Neuronal stem cell (in vitro differentiated cells): Measurements from ENCODE around the gene CNTROB. TPM values are rescaled to one million over a fixed set of nuclear protein-coding genes. Genes with fewer than 3 reads are reported as not detected.

Source experiments
- DNase-seq: peaks from one replicate; pipeline ENCODE4 v3.0.0-alpha.2; 2013; ENCODE audit warnings: low spot score
- H2AFZ ChIP-seq: one replicate; pipeline ENCODE4 v1.6.1; 2013; ENCODE audit warnings: mild to moderate bottlenecking, low read length, inconsistent platforms
- H2AK5ac ChIP-seq: 2 replicates; pipeline ENCODE4 v1.6.1; 2013; ENCODE audit warnings: low read depth, mild to moderate bottlenecking, inconsistent platforms, low read length, moderate library complexity, mixed read lengths
- H2BK120ac ChIP-seq: 2 replicates; pipeline ENCODE4 v1.6.1; 2013; ENCODE audit warnings: low read depth, mild to moderate bottlenecking, inconsistent platforms, low read length, moderate library complexity, mixed read lengths
- H2BK12ac ChIP-seq: one replicate; pipeline ENCODE4 v1.6.1; 2013; ENCODE audit warnings: low read length, inconsistent platforms
- H2BK15ac ChIP-seq: 2 replicates; pipeline ENCODE4 v1.6.1; 2013; ENCODE audit warnings: mild to moderate bottlenecking, low read length, inconsistent platforms, mixed read lengths
- H2BK5ac ChIP-seq: one replicate; pipeline ENCODE4 v1.6.1; 2013; ENCODE audit warnings: inconsistent platforms, mild to moderate bottlenecking, low read length, moderate library complexity
- H3K14ac ChIP-seq: one replicate; pipeline ENCODE4 v1.6.1; 2013; ENCODE audit warnings: low read length, inconsistent platforms
- H3K18ac ChIP-seq: 2 replicates; pipeline ENCODE4 v1.6.1; 2013; ENCODE audit warnings: low read length, inconsistent platforms
- H3K23ac ChIP-seq: 2 replicates; pipeline ENCODE4 v1.6.1; 2013; ENCODE audit warnings: low read depth, mild to moderate bottlenecking, mixed read lengths, low read length, inconsistent platforms; ENCODE audit not compliant: poor library complexity
- H3K27ac ChIP-seq: replicated peaks from 3 replicates; pipeline ENCODE4 v1.5.1; 2013; ENCODE audit warnings: low read length, inconsistent platforms
- H3K27me3 ChIP-seq, 3 experiments: 2 replicates each; pipeline ENCODE4 v1.6.1; 2013; ENCODE audit warnings: low read length in 3 of 3, mild to moderate bottlenecking in 2 of 3, inconsistent platforms in 1 of 3, low read depth in 1 of 3, mixed read lengths in 1 of 3, moderate library complexity in 1 of 3; ENCODE audit not compliant: control insufficient read depth in 3 of 3, insufficient read depth in 3 of 3
- H3K36me3 ChIP-seq, 2 donors: replicated peaks in 1 of 2; 2 replicates each; pipeline ENCODE4 v1.6.1; 2013; ENCODE audit warnings: low read length in 2 of 2; ENCODE audit not compliant: control insufficient read depth in 2 of 2, insufficient read depth in 2 of 2
- H3K4ac ChIP-seq: 2 replicates; pipeline ENCODE4 v1.6.1; 2013; ENCODE audit warnings: inconsistent platforms, mild to moderate bottlenecking, low read length, moderate library complexity
- H3K4me1 ChIP-seq, 2 donors: 1 replicate in 1 of 2; 2 replicates in 1 of 2; pipeline ENCODE4 v1.6.1; 2013; ENCODE audit warnings: low read length in 2 of 2, low read depth in 1 of 2; ENCODE audit not compliant: control insufficient read depth in 2 of 2, insufficient read depth in 1 of 2
- H3K4me2 ChIP-seq: one replicate; pipeline ENCODE4 v1.6.1; 2013; ENCODE audit warnings: mild to moderate bottlenecking, low read length, inconsistent platforms; ENCODE audit not compliant: insufficient read depth, poor library complexity, severe bottlenecking
- H3K4me3 ChIP-seq, 2 donors: 2 replicates each; pipeline ENCODE4 v1.5.1; 2013; ENCODE audit warnings: low read length in 2 of 2, mild to moderate bottlenecking in 2 of 2, inconsistent platforms in 1 of 2, moderate library complexity in 1 of 2
- H3K79me1 ChIP-seq: one replicate; pipeline ENCODE4 v1.6.1; 2013; ENCODE audit warnings: low read depth, mild to moderate bottlenecking, inconsistent platforms, low read length, moderate library complexity
- H3K9ac ChIP-seq: one replicate; pipeline ENCODE4 v1.6.1; 2013; ENCODE audit warnings: mild to moderate bottlenecking, low read depth, low read length, inconsistent platforms; ENCODE audit not compliant: poor library complexity
- H3K9me3 ChIP-seq, 2 donors: replicated peaks in 1 of 2; 2 replicates each; pipeline versions ENCODE3 to v1.6.1; 2013; ENCODE audit warnings: low read length in 2 of 2, mild to moderate bottlenecking in 2 of 2, inconsistent platforms in 1 of 2, low read depth in 1 of 2, mixed read lengths in 1 of 2, moderate library complexity in 1 of 2; ENCODE audit not compliant: control insufficient read depth in 2 of 2, insufficient read depth in 1 of 2
- H4K8ac ChIP-seq: one replicate; pipeline ENCODE4 v1.6.1; 2013; ENCODE audit warnings: low read depth, mild to moderate bottlenecking, inconsistent platforms, low read length, moderate library complexity
- H4K91ac ChIP-seq: one replicate; pipeline ENCODE4 v1.6.1; 2013; ENCODE audit warnings: low read length, low read depth, mild to moderate bottlenecking, inconsistent platforms; ENCODE audit not compliant: poor library complexity
- WGBS, 2 donors: extraction: QIAGEN DNeasy Blood & Tissue Kit; methylation state at CpG; one replicate each; pipeline ENCODE4 v1.1.7; 2013; ENCODE audit warnings: missing lambda C conversion rate in 2 of 2, mixed read lengths in 1 of 2; ENCODE audit not compliant: insufficient read length in 2 of 2, insufficient replicate concordance in 1 of 2; ENCODE audit errors: extremely low coverage in 2 of 2; 5-methylcytosine and 5-hydroxymethylcytosine counted together
- polyA plus RNA-seq, 2 experiments: library from polyadenylated mRNA; stranded (reverse); fragments of 200-250 nt; gene quantifications; one replicate each; pipeline ENCODE4 v1.2.3, GENCODE V29; 2013

The CNTROB gene, protein sequence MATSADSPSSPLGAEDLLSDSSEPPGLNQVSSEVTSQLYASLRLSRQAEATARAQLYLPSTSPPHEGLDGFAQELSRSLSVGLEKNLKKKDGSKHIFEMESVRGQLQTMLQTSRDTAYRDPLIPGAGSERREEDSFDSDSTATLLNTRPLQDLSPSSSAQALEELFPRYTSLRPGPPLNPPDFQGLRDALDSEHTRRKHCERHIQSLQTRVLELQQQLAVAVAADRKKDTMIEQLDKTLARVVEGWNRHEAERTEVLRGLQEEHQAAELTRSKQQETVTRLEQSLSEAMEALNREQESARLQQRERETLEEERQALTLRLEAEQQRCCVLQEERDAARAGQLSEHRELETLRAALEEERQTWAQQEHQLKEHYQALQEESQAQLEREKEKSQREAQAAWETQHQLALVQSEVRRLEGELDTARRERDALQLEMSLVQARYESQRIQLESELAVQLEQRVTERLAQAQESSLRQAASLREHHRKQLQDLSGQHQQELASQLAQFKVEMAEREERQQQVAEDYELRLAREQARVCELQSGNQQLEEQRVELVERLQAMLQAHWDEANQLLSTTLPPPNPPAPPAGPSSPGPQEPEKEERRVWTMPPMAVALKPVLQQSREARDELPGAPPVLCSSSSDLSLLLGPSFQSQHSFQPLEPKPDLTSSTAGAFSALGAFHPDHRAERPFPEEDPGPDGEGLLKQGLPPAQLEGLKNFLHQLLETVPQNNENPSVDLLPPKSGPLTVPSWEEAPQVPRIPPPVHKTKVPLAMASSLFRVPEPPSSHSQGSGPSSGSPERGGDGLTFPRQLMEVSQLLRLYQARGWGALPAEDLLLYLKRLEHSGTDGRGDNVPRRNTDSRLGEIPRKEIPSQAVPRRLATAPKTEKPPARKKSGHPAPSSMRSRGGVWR
- 43.2 TPM for polyA plus RNA-seq (2013, experiment 1 of 2)
- polyA plus RNA-seq (2013, experiment 2 of 2), result 42.1 TPM

DNA sequence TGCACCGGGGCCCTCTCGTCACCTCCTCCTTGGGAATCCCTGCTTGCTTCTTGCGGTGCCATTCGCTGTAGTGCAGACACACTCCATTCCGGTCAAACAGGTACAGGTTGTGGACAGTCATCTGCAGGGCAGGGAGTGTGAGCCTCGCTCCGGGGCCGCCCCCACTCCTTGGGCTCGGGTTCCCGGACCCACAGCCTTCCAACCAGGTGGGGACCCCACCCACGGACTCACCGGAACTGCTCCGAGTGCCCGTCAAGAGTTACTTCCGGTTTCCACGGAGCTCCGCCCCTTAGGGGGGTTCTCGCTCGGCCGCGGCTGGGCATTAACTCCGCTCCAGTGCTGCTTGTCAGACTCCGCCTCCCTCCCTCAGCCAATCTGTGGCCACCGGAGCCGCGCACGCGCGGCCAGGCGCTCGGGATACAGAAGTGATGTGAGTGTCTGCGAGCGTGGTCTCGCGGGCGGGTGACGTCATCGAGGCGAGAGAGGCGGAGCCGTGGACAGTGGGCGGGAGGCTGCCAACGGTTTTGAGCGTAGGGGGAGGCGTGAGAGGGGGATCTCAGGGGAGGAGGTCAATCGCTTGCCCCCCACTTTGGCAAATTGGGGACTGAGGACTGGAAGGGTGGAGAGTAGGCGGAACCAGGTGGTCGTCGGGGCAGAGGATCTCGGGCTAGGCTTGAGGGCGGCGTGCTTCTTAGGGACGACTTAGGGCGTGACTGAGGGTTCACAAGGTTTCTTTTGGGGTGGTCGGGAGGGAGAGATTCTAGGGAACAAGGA, at the start of gene CNTROB, which contains the start of gene TRAPPC1:
CNTROB (plus strand) TSS at position 498 of the 774 bp plus-strand sequence. CDS start 874 bp downstream, outside the sequence.
TRAPPC1 (minus strand) TSS at position 238 of the 774 bp plus-strand sequence; CDS start at position 121, 117 bp downstream.
- peak within 1 kb of the TSS; percentile 48 for H3K14ac ChIP-seq
- no peak within 1 kb of the TSS for H2BK12ac ChIP-seq
- H3K4ac ChIP-seq, result no peak within 1 kb of the TSS
- H4K8ac ChIP-seq, result no peak within 1 kb of the TSS
- H4K91ac ChIP-seq, result no peak within 1 kb of the TSS
- H3K79me1 ChIP-seq, result peaks cover 2% of the 10 kb centered on the region
- peaks cover 13 to 15% of the 10 kb centered on the region in 2 donors for H3K4me1 ChIP-seq
- H3K27me3 ChIP-seq, result peaks cover 0 to 16% (median 0%) of the 10 kb centered on the region in 3 experiments
- peak within 1 kb of the TSS; percentile 76 for H3K23ac ChIP-seq
- no CpG with 5 or more reads among the region's 55 CpGs for WGBS, 2 donors
- H2BK5ac ChIP-seq, result peak within 1 kb of the TSS; percentile 68
- H3K27ac ChIP-seq, result no peak within 1 kb of the TSS
- peak; percentile 98 for DNase-seq
- no peaks in the 10 kb centered on the region for H3K9me3 ChIP-seq
- H2AK5ac ChIP-seq, result no peak within 1 kb of the TSS
- peaks cover 11 to 33% of the 10 kb centered on the region in 2 donors for H3K36me3 ChIP-seq
- H3K4me2 ChIP-seq, result peak within 1 kb of the TSS; percentile 92
- peak within 1 kb of the TSS; percentile 90 to 97 for H3K4me3 ChIP-seq
- H2BK15ac ChIP-seq, result no peak within 1 kb of the TSS
- no peak within 1 kb of the TSS for H2BK120ac ChIP-seq
- peak within 1 kb of the TSS; percentile 95 for H2AFZ ChIP-seq
- H3K18ac ChIP-seq, result peak within 1 kb of the TSS; percentile 66
- peak within 1 kb of the TSS; percentile 89 for H3K9ac ChIP-seq

DNA sequence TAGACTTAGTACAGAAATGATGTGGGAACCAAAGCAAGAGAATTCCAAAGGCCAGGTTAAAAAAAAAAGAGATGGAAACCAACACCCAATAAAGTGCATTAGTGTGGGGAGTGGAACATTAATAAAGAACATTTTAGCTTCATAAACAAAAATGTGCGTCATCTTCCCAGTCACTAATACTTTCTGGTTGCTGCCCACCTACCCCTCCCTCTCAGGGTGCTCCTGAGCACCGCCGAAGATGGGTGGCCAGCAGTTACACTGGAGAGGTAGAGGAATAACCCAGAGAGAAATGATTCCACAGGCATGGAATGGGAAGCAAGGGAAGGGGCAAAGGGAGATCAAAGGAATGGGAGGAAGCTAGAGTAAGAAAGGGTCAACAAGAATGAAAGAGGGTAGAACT, 49.4 kb upstream of the CNTROB start:
- Histone ChIP-seq H3K23ac (no peak overlapping the region), H4K8ac (no peak overlapping the region), H2BK15ac (no peak overlapping the region), H2BK120ac (no peak overlapping the region), H3K79me1 (no peaks in the 10 kb centered on the region), H3K36me3 (peaks cover 6 to 57% of the 10 kb centered on the region in 2 donors), H3K9ac (no peak overlapping the region), H2AFZ (no peak overlapping the region), H3K4ac (no peak overlapping the region), H3K18ac (no peak overlapping the region), H3K4me1 (peaks cover 11 to 12% of the 10 kb centered on the region in 2 donors), H3K4me3 (no peak overlapping the region), H3K27me3 (peaks cover 0 to 3% (median 0%) of the 10 kb centered on the region in 3 experiments), H3K14ac (no peak overlapping the region), H2BK5ac (no peak overlapping the region), H3K27ac (no peak overlapping the region), H3K4me2 (no peak overlapping the region), H2BK12ac (no peak overlapping the region), H4K91ac (no peak overlapping the region), H2AK5ac (no peak overlapping the region), H3K9me3 (no peaks in the 10 kb centered on the region)
- DNase-seq, result no peak
- WGBS, 2 donors, result no CpG with 5 or more reads among the region's 3 CpGs

DNA sequence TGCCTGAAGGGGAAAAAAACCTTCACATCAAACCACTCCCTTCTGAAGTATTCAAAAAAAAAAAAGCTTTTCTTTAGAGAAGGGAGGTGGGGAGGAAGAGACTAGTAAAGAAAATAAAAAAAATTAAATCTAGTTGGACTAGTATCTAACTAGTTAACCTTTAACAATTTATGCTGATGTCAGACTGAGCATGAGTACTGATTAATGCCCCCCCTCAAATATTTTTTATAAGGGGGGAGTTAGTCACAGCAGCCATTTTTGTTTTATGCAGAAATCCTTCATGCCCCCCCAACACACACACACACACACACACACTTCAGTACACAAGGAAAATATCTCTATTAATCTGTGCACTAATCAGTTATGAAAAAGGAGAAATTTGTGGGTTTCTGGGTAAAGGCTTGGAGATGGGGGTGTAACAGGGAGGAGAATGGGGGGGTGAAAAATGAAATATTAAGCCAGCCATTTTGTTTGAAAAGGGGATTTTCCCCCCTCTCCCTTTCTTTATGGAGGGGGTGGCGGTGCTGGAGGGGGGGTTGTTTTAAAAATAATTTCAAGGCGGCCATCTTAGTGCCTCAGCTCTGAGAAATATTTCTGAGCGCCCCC, 48.1 kb upstream of the CNTROB start:
- no peak overlapping the region for H4K91ac ChIP-seq
- no peaks in the 10 kb centered on the region for H3K9me3 ChIP-seq
- H3K23ac ChIP-seq, result no peak overlapping the region
- H2BK15ac ChIP-seq, result no peak overlapping the region
- no peak overlapping the region for H3K4me2 ChIP-seq
- no peak overlapping the region for H3K14ac ChIP-seq
- WGBS, 2 donors, result no CpG with 5 or more reads among the region's 3 CpGs
- H2AFZ ChIP-seq, result peak overlapping the region; percentile 65
- no peaks in the 10 kb centered on the region for H3K79me1 ChIP-seq
- H2AK5ac ChIP-seq, result no peak overlapping the region
- H2BK120ac ChIP-seq, result no peak overlapping the region
- H3K4ac ChIP-seq, result no peak overlapping the region
- peak overlapping the region in 1 of 2 donors; percentile 28 for H3K4me3 ChIP-seq
- H3K27ac ChIP-seq, result no peak overlapping the region
- H3K4me1 ChIP-seq, result peaks cover 22 to 23% of the 10 kb centered on the region in 2 donors
- no peak for DNase-seq
- H3K18ac ChIP-seq, result no peak overlapping the region
- no peak overlapping the region for H2BK5ac ChIP-seq
- no peak overlapping the region for H2BK12ac ChIP-seq
- H3K36me3 ChIP-seq, result peaks cover 6 to 44% of the 10 kb centered on the region in 2 donors
- H4K8ac ChIP-seq, result no peak overlapping the region
- H3K27me3 ChIP-seq, result peaks cover 0 to 3% (median 0%) of the 10 kb centered on the region in 3 experiments
- no peak overlapping the region for H3K9ac ChIP-seq
